Midbrain (tissue), 1 donor: ENCODE data around the gene NUP188.
"Not testable (repeated sequence)": the region's sequence is repeated elsewhere in the genome, so short reads cannot be mapped to it uniquely, and the experiment has no call there.

Source experiments
- DNase-seq: peaks from one replicate; lab custom pipeline; 2025; lab: John Stamatoyannopoulos, UW

NUP188 gene

GRCh38 chr9:128943832-128944620 is 3.5 kb upstream of the NUP188 start:
- DNase-seq = no peak

GRCh38 chr9:128944966-128945365 is 2.5 kb upstream of the NUP188 start:
- DNase-seq = not testable (repeated sequence)

- DNase-seq = no peak
Observed at GRCh38 chr9:128945798-128946501, 1.5 kb upstream of the NUP188 start.

GRCh38 chr9:128946571-128947276 is 775 bp upstream of the NUP188 start:
- no peak for DNase-seq

GRCh38 chr9:128947277-128947526 is 297 bp upstream of the NUP188 start:
- no peak for DNase-seq

- not testable (repeated sequence) for DNase-seq
Observed at GRCh38 chr9:128961403-128961802, 13.9 kb downstream of the NUP188 start.

- no peak for DNase-seq
Observed at GRCh38 chr9:128969491-128969890, 22.0 kb downstream of the NUP188 start.

- no peak for DNase-seq
Observed at GRCh38 chr9:128972956-128973355, 25.5 kb downstream of the NUP188 start.

GRCh38 chr9:128979111-128979510 is 31.6 kb downstream of the NUP188 start:
- DNase-seq = no peak

GRCh38 chr9:128983536-128983935 is 36.0 kb downstream of the NUP188 start:
- no peak for DNase-seq

- no peak for DNase-seq
Observed at GRCh38 chr9:128986671-128987070, 39.2 kb downstream of the NUP188 start.

GRCh38 chr9:128987805-128988204 is 40.3 kb downstream of the NUP188 start:
- DNase-seq = peak; percentile 34

GRCh38 chr9:128992995-128993394 is 45.5 kb downstream of the NUP188 start:
- peak; percentile 61 for DNase-seq

- DNase-seq = peak; percentile 60
Observed at GRCh38 chr9:128995791-128996190, 48.3 kb downstream of the NUP188 start.

GRCh38 chr9:128998462-128998861 is 51.0 kb downstream of the NUP188 start:
- DNase-seq = no peak

GRCh38 chr9:128999581-129000206 is 52.2 kb downstream of the NUP188 start:
- no peak for DNase-seq

GRCh38 chr9:129001504-129002325 is 54.2 kb downstream of the NUP188 start:
- DNase-seq = no peak

GRCh38 chr9:129002992-129003391 is 55.5 kb downstream of the NUP188 start:
- DNase-seq = no peak

GRCh38 chr9:129004173-129004572 is 56.7 kb downstream of the NUP188 start:
- DNase-seq = not testable (repeated sequence)

- no peak for DNase-seq
Observed at GRCh38 chr9:129005336-129005997, 58.0 kb downstream of the NUP188 start.
